K562 (cell line): ENCODE measurements around the gene CPM.

Experiments used
- CBX3 ChIP-seq, 2 experiments: IDR thresholded peaks; 1 replicate in 1 of 2; 2 replicates in 1 of 2; pipeline ENCODE4 v1.6.1; 2012; ENCODE audit warnings: inconsistent platforms in 2 of 2, low read length in 2 of 2, borderline replicate concordance in 1 of 2, control low read depth in 1 of 2
- HCFC1 ChIP-seq: IDR thresholded peaks from 2 replicates; pipeline ENCODE4 v1.6.1; 2012; ENCODE audit warnings: low read depth, low read length, improper control_type of control experiment
- TF ChIP-seq, protein P1 (sequence below), 2 experiments: fragments of 450-650 bp; formaldehyde crosslinking in 1 of 2; IDR thresholded peaks; 2 replicates each; pipeline versions ENCODE4 v1.4.0 to v1.6.1; 2014 to 2020; ENCODE audit warnings: mild to moderate bottlenecking in 2 of 2, borderline replicate concordance in 1 of 2, low read depth in 1 of 2

DNA sequence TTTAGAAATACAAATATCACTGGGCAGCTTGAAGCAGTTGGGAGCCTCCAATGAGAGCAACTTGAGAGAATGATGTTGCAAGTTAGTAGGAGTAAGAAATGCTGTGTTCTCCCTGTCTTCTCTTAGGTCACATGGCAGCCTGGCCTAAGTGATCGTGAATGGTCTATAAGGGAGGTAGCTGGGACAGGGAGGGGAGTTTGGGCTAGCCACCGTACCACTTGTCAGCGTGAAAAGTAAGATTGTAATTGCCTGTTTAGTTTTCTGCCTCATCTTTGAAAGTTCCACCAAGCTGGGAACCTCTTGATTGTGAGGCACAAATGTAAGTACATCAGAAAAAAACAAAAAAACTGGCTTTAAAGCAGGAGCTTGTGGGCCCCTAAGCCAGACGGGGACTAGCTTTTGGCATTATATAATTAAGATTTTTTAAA is 88.6 kb downstream of the CPM start:
- no peak for TF ChIP-seq CBX3 (IDR thresholded peaks at IDR 0.05; ENCODE audit: borderline replicate concordance in 1 of 2, low read length in 2 of 2)
- TF ChIP-seq, protein P1, sequence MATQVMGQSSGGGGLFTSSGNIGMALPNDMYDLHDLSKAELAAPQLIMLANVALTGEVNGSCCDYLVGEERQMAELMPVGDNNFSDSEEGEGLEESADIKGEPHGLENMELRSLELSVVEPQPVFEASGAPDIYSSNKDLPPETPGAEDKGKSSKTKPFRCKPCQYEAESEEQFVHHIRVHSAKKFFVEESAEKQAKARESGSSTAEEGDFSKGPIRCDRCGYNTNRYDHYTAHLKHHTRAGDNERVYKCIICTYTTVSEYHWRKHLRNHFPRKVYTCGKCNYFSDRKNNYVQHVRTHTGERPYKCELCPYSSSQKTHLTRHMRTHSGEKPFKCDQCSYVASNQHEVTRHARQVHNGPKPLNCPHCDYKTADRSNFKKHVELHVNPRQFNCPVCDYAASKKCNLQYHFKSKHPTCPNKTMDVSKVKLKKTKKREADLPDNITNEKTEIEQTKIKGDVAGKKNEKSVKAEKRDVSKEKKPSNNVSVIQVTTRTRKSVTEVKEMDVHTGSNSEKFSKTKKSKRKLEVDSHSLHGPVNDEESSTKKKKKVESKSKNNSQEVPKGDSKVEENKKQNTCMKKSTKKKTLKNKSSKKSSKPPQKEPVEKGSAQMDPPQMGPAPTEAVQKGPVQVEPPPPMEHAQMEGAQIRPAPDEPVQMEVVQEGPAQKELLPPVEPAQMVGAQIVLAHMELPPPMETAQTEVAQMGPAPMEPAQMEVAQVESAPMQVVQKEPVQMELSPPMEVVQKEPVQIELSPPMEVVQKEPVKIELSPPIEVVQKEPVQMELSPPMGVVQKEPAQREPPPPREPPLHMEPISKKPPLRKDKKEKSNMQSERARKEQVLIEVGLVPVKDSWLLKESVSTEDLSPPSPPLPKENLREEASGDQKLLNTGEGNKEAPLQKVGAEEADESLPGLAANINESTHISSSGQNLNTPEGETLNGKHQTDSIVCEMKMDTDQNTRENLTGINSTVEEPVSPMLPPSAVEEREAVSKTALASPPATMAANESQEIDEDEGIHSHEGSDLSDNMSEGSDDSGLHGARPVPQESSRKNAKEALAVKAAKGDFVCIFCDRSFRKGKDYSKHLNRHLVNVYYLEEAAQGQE (IDR thresholded peaks at IDR 0.05; ENCODE audit: borderline replicate concordance) = no peak
- TF ChIP-seq, protein P1 (CRISPR knock-in tag; IDR thresholded peaks at IDR 0.05; ENCODE audit: low read depth) = no peak
- no peak for TF ChIP-seq HCFC1
